HCT116 (cell line): Measurements from ENCODE around the gene TSPAN15. TPM values are rescaled to one million over a fixed set of nuclear protein-coding genes. Genes with fewer than 3 reads are reported as not detected.

Source experiments
- ATAC-seq: fragments of 200-7000 bp; cut with Tn5 transposase; 2 replicates; pipeline ENCODE4 v1.9.1; 2020; ENCODE audit warnings: mild to moderate bottlenecking, moderate library complexity
- BruUV-seq: library from RNA; stranded (reverse); fragments of 400-500 nt; replicated peaks from 2 replicates; lab custom pipeline; 2021; lab: Mats Ljungman, UMichigan
- CTCF ChIA-PET: fragments of 300-600 bp; sonication (Branson Sonifier 250); formaldehyde crosslinking; loops from one replicate; lab custom pipeline; 2021; ENCODE audit warnings: antibody characterized with exemption; lab: Charles Lee
- POLR2A ChIA-PET: fragments of 300-600, 350-600 bp; sonication (Branson Sonifier 250); formaldehyde crosslinking; loops from one replicate; lab custom pipeline; 2021; ENCODE audit warnings: antibody characterized with exemption; lab: Charles Lee
- RAD21 ChIA-PET, 2 experiments: fragments of 300-600 bp; sonication (Branson Sonifier 250); formaldehyde crosslinking; loops; one replicate each; lab custom pipeline; 2023; ENCODE audit warnings: low total read pairs in 2 of 2; ENCODE audit not compliant: uncharacterized antibody in 2 of 2, unreplicated experiment in 2 of 2, low non-redundant PET in 1 of 2; lab: Charles Lee
- DNase-seq: peaks from one replicate; pipeline ENCODE4 v3.0.0-alpha.2; 2010; ENCODE audit warnings: low read depth, low spot score
- H2AFZ ChIP-seq: fragments of 200-600 bp; shearing (Covaris generic), sonication (generic); 2 replicates; pipeline ENCODE4 v1.6.1; 2017; ENCODE audit warnings: low read depth, mixed run types, mixed read lengths, antibody characterized with exemption, low read length; ENCODE audit not compliant: poor library complexity, severe bottlenecking
- H3K27ac ChIP-seq: 2 replicates; pipeline ENCODE4 v1.5.1; 2012; ENCODE audit warnings: low read depth, low read length
- H3K27me3 ChIP-seq: fragments of 200-600 bp; sonication (generic); 2 replicates; pipeline ENCODE4 v1.6.1; 2016; ENCODE audit warnings: mixed run types, low read length, mixed read lengths; ENCODE audit not compliant: insufficient read depth
- H3K36me3 ChIP-seq, 2 experiments: fragments of 200-500 bp in 1 of 2; fragments of 200-600 bp in 1 of 2; sonication (Bioruptor generic) in 1 of 2; sonication (generic) in 1 of 2; 2 replicates each; pipeline versions ENCODE4 v1.5.1 to v1.6.1; 2014 to 2016; ENCODE audit warnings: low read length in 2 of 2, inconsistent platforms in 1 of 2, mixed read lengths in 1 of 2, mixed run types in 1 of 2; ENCODE audit not compliant: insufficient read depth in 2 of 2, control insufficient read depth in 1 of 2
- H3K4me1 ChIP-seq, 2 experiments: fragments of 200-600 bp in 1 of 2; sonication (generic) in 1 of 2; 2 replicates each; pipeline versions ENCODE4 v1.5.1 to v1.6.1; 2012 to 2017; ENCODE audit warnings: low read length in 2 of 2, inconsistent platforms in 1 of 2, mild to moderate bottlenecking in 1 of 2, mixed read lengths in 1 of 2, mixed run types in 1 of 2, moderate library complexity in 1 of 2; ENCODE audit not compliant: insufficient read depth in 2 of 2, control insufficient read depth in 1 of 2
- H3K4me2 ChIP-seq: fragments of 200-600 bp; sonication (generic); 2 replicates; pipeline ENCODE4 v1.6.1; 2017; ENCODE audit warnings: mixed run types, low read length, mixed read lengths
- H3K4me3 ChIP-seq, 2 experiments: fragments of 200-600 bp in 1 of 2; sonication (generic) in 1 of 2; replicated peaks in 1 of 2; 2 replicates each; pipeline ENCODE4 v1.5.1; 2011 to 2016; ENCODE audit warnings: low read length in 2 of 2, control low read depth in 1 of 2, low read depth in 1 of 2, mild to moderate bottlenecking in 1 of 2, mixed read lengths in 1 of 2, mixed run types in 1 of 2
- H3K79me2 ChIP-seq: fragments of 200-600 bp; sonication (generic); 2 replicates; pipeline ENCODE4 v1.6.1; 2017; ENCODE audit warnings: mild to moderate bottlenecking, mixed run types, low read length, moderate library complexity, mixed read lengths; ENCODE audit not compliant: insufficient read depth
- H3K9ac ChIP-seq: fragments of 200-600 bp; sonication (generic); 2 replicates; pipeline ENCODE4 v1.6.1; 2016; ENCODE audit warnings: low read length, mixed read lengths
- H3K9me2 ChIP-seq: fragments of 200-600 bp; sonication (generic), shearing (Covaris generic); 2 replicates; pipeline ENCODE4 v1.6.1; 2017; ENCODE audit warnings: mixed run types, mild to moderate bottlenecking, moderate library complexity; ENCODE audit not compliant: insufficient read depth
- H3K9me3 ChIP-seq, 2 experiments: fragments of 200-500 bp in 1 of 2; fragments of 200-600 bp in 1 of 2; sonication (Bioruptor generic) in 1 of 2; sonication (generic) in 1 of 2; 2 replicates each; pipeline ENCODE4 v1.6.1; 2014 to 2017; ENCODE audit warnings: low read length in 2 of 2, mixed read lengths in 2 of 2, inconsistent platforms in 1 of 2, low read depth in 1 of 2, mild to moderate bottlenecking in 1 of 2, mixed run types in 1 of 2, moderate library complexity in 1 of 2; ENCODE audit not compliant: control insufficient read depth in 1 of 2, insufficient read depth in 1 of 2
- H4K20me1 ChIP-seq: fragments of 200-600 bp; sonication (generic), shearing (Covaris generic); 2 replicates; pipeline ENCODE4 v1.6.1; 2017; ENCODE audit warnings: mixed run types, mild to moderate bottlenecking, moderate library complexity; ENCODE audit not compliant: insufficient read depth
- ATF3 ChIP-seq: IDR thresholded peaks from 2 replicates; pipeline ENCODE4 v1.6.1; 2012
- CBX3 ChIP-seq: IDR thresholded peaks from 2 replicates; pipeline ENCODE4 v1.6.1; 2012; ENCODE audit warnings: low read depth
- CEBPB ChIP-seq: IDR thresholded peaks from 2 replicates; pipeline ENCODE4 v1.6.1; 2012; ENCODE audit warnings: low read depth
- CTCF ChIP-seq, 3 experiments: fragments of 200-600 bp in 1 of 3; sonication (generic) in 1 of 3; IDR thresholded peaks in 2 of 3; conservative IDR thresholded peaks in 1 of 3; 2 replicates each; pipeline ENCODE4 v1.5.1; 2012 to 2017; ENCODE audit warnings: low read depth in 2 of 3, low read length in 2 of 3, antibody characterized with exemption in 1 of 3, borderline replicate concordance in 1 of 3, control low read depth in 1 of 3, mild to moderate bottlenecking in 1 of 3, mixed read lengths in 1 of 3, mixed run types in 1 of 3, moderate library complexity in 1 of 3; ENCODE audit not compliant: insufficient read depth in 1 of 3
- EGR1 ChIP-seq: IDR thresholded peaks from 2 replicates; pipeline ENCODE4 v1.6.1; 2012; ENCODE audit warnings: low read depth
- JUND ChIP-seq: IDR thresholded peaks from 2 replicates; pipeline ENCODE4 v1.6.1; 2012
- REST ChIP-seq: IDR thresholded peaks from 2 replicates; pipeline ENCODE4 v1.6.1; 2012; ENCODE audit warnings: low read depth
- SRF ChIP-seq: IDR thresholded peaks from 2 replicates; pipeline ENCODE4 v1.6.1; 2012; ENCODE audit warnings: low read depth
- TCF7L2 ChIP-seq: IDR thresholded peaks from 2 replicates; pipeline ENCODE4 v1.7.0; 2011; ENCODE audit warnings: borderline replicate concordance, inconsistent platforms; ENCODE audit not compliant: insufficient read depth, insufficient read length; ENCODE audit errors: extremely low read depth
- YY1 ChIP-seq: IDR thresholded peaks from 2 replicates; pipeline ENCODE4 v1.6.1; 2011; ENCODE audit warnings: low read length, low read depth, moderate library complexity, mild to moderate bottlenecking; ENCODE audit not compliant: insufficient replicate concordance; ENCODE audit errors: extremely low read depth
- ZFX ChIP-seq: fragments of 450-650 bp; IDR thresholded peaks from 2 replicates; pipeline ENCODE4 v1.6.1; 2017
- intact Hi-C: fragments of 100-400 bp; cut with micrococcal nuclease; formaldehyde crosslinking; loops from 2 replicates; pipeline ENCODE4 v1.10.0; 2022
- total RNA-seq: library from RNA; stranded (reverse); gene quantifications from one replicate; pipeline ENCODE4 v1.2.1, GENCODE V29; 2021; ENCODE audit not compliant: unreplicated experiment

The TSPAN15 gene
- total RNA-seq, 1 experiment from 2014 or later, result 16.0 TPM

GRCh38 chr10:69474742-69475432 is 23.6 kb downstream of the TSPAN15 start:
- H3K36me3 ChIP-seq, result no peaks in the 10 kb centered on the region
- TF ChIP-seq ZFX, result no peak
- TF ChIP-seq JUND, result 0 out of 2 replicates have a peak, but pooled peaks have one; percentile 11
- TF ChIP-seq, all 23 proteins: peak for 1
- ChIA-PET RAD21 (no interaction called here), CTCF (no interaction called here), POLR2A (no interaction called here)
- Histone ChIP-seq H3K9me3 (no peaks in the 10 kb centered on the region), H3K4me2 (peak overlapping the region; percentile 35), H3K79me2 (no peaks in the 10 kb centered on the region), H2AFZ (no peak overlapping the region), H3K27me3 (no peaks in the 10 kb centered on the region), H3K9me2 (no peaks in the 10 kb centered on the region), H3K9ac (no peak overlapping the region), H4K20me1 (no peaks in the 10 kb centered on the region), H3K4me1 (peaks cover 0 to 12% of the 10 kb centered on the region in 2 experiments; a peak in 2 of 4 replicates), H3K4me3 (no peak overlapping the region), H3K27ac (no peak overlapping the region)
- BruUV-seq, result no TSS peak
- DNase-seq, result no peak
- ATAC-seq, result peak; percentile 30
- intact Hi-C loops, result no loop called here

GRCh38 chr10:69475433-69475830 is 24.2 kb downstream of the TSPAN15 start:
- ChIA-PET CTCF (no interaction called here), RAD21 (no interaction called here), POLR2A (no interaction called here)
- H3K4me1 ChIP-seq, result peaks cover 0 to 12% of the 10 kb centered on the region in 2 experiments; a peak in 2 of 4 replicates
- H3K9me2 ChIP-seq, result no peaks in the 10 kb centered on the region
- intact Hi-C loops, result no loop called here
- no peaks in the 10 kb centered on the region for H4K20me1 ChIP-seq
- no peak overlapping the region for H3K4me3 ChIP-seq
- H3K79me2 ChIP-seq, result no peaks in the 10 kb centered on the region
- no peaks in the 10 kb centered on the region for H3K27me3 ChIP-seq
- DNase-seq, result no peak
- no peaks in the 10 kb centered on the region for H3K36me3 ChIP-seq
- H2AFZ ChIP-seq, result no peak overlapping the region
- no peak for ATAC-seq
- BruUV-seq, result no TSS peak
- H3K9ac ChIP-seq, result no peak overlapping the region
- H3K27ac ChIP-seq, result no peak overlapping the region
- H3K4me2 ChIP-seq, result peak overlapping the region; percentile 35
- no peak for TF ChIP-seq CEBPB
- TF ChIP-seq REST, result no peak
- no peak for TF ChIP-seq ATF3
- no peak for TF ChIP-seq EGR1
- TF ChIP-seq SRF, result no peak
- TF ChIP-seq YY1, result no peak
- no peak for TF ChIP-seq CBX3
- no peak for TF ChIP-seq TCF7L2
- TF ChIP-seq CTCF (IDR thresholded peaks at IDR 0.05 in 2 of 3, conservative IDR thresholded peaks at IDR 0.05 in 1 of 3; ENCODE audit: borderline replicate concordance in 1 of 3, insufficient read depth in 1 of 3, low read depth in 2 of 3, low read length in 2 of 3), result no peak
- no peaks in the 10 kb centered on the region for H3K9me3 ChIP-seq
